Suprapubic skin (tissue), 4 donors: ENCODE data around the gene CFAP161. TPM values are rescaled to one million over a fixed set of nuclear protein-coding genes. Genes with fewer than 3 reads are reported as not detected.

Experiments
- DNase-seq, 2 donors: peaks; one replicate each; pipeline ENCODE4 v3.0.0-alpha.2; 2019; ENCODE audit warnings: low spot score in 2 of 2
- H3K27ac ChIP-seq: fragments of 200-600 bp; sonication (generic); one replicate; pipeline ENCODE4 v1.5.1; 2019
- H3K27me3 ChIP-seq: fragments of 200-600 bp; sonication (generic); one replicate; pipeline ENCODE4 v1.5.1; 2019
- H3K36me3 ChIP-seq: fragments of 200-600 bp; sonication (generic); one replicate; pipeline ENCODE4 v1.5.1; 2019
- H3K4me1 ChIP-seq: fragments of 200-600 bp; sonication (generic); one replicate; pipeline ENCODE4 v1.5.1; 2019
- H3K4me3 ChIP-seq: fragments of 200-600 bp; sonication (generic); one replicate; pipeline ENCODE4 v1.5.1; 2019; ENCODE audit warnings: mild to moderate bottlenecking
- H3K9me3 ChIP-seq: fragments of 200-600 bp; sonication (generic); one replicate; pipeline ENCODE4 v1.5.1; 2019
- CTCF ChIP-seq, 2 donors: fragments of 200-600 bp in 1 of 2; fragments of 450-650 bp in 1 of 2; sonication (generic) in 1 of 2; IDR thresholded peaks; one replicate each; pipeline ENCODE4 v1.5.1; 2016 to 2019; ENCODE audit warnings: antibody characterized with exemption in 2 of 2, mild to moderate bottlenecking in 1 of 2, moderate library complexity in 1 of 2
- EP300 ChIP-seq: sonication (generic); formaldehyde crosslinking; IDR thresholded peaks from one replicate; pipeline ENCODE4 v1.6.1; 2017; ENCODE audit warnings: antibody characterized with exemption
- POLR2A ChIP-seq, 2 donors: fragments of 450-650 bp; IDR thresholded peaks; one replicate each; pipeline ENCODE4 v1.6.1; 2017; ENCODE audit warnings: antibody characterized with exemption in 2 of 2, mild to moderate bottlenecking in 2 of 2, moderate library complexity in 2 of 2
- POLR2AphosphoS5 ChIP-seq, 3 donors: sonication (generic); formaldehyde crosslinking; IDR thresholded peaks; one replicate each; pipeline ENCODE4 v1.6.1; 2017; ENCODE audit warnings: antibody characterized with exemption in 3 of 3
- WGBS: methylation state at CpG from one replicate; pipeline ENCODE4 v1.1.5; 2018; 5-methylcytosine and 5-hydroxymethylcytosine counted together
- total RNA-seq, 4 donors: library from RNA; depleted of rRNA; stranded (reverse); fragments of >200 nt; gene quantifications; one replicate each; pipeline ENCODE4 v1.1.0, GENCODE V29; 2016

The CFAP161 gene
- total RNA-seq, 4 donors from 2014 or later, result 2.3 TPM; not detected in 3

GRCh38 chr15:81185631-81186295 lies 51.7 kb downstream of the CFAP161 start:
- Histone ChIP-seq H3K9me3 (no peaks in the 10 kb centered on the region), H3K4me1 (peaks cover 31% of the 10 kb centered on the region), H3K27me3 (peaks cover 7% of the 10 kb centered on the region), H3K36me3 (no peaks in the 10 kb centered on the region), H3K27ac (peak overlapping the region; percentile 75), H3K4me3 (no peak overlapping the region)
- TF ChIP-seq CTCF (IDR thresholded peaks at IDR 0.05) (no peak), EP300 (no peak)
- DNase-seq, result peak in 1 of 2 donors; percentile 57
- 76% methylated on average over 5 of the region's 5 CpGs for WGBS

- no peak for DNase-seq
- no peak for TF ChIP-seq POLR2AphosphoS5 (IDR thresholded peaks at IDR 0.05)
- no peak for TF ChIP-seq POLR2A (IDR thresholded peaks at IDR 0.05)
- no peak for TF ChIP-seq CTCF (IDR thresholded peaks at IDR 0.05)
- no peak for TF ChIP-seq EP300
- Histone ChIP-seq H3K4me1 (peaks cover 25% of the 10 kb centered on the region), H3K27ac (peak overlapping the region; percentile 68), H3K9me3 (no peaks in the 10 kb centered on the region), H3K4me3 (no peak overlapping the region), H3K27me3 (no peaks in the 10 kb centered on the region), H3K36me3 (no peaks in the 10 kb centered on the region)
- 83% methylated on average over 8 of the region's 8 CpGs for WGBS
Observed at GRCh38 chr15:81188354-81188753, 54.3 kb downstream of the CFAP161 start.

GRCh38 chr15:81189583-81190283 lies 55.7 kb downstream of the CFAP161 start:
- no peaks in the 10 kb centered on the region for H3K27me3 ChIP-seq
- WGBS, result 38% methylated on average over 11 of the region's 11 CpGs
- TF ChIP-seq POLR2A (IDR thresholded peaks at IDR 0.05), result no peak
- TF ChIP-seq POLR2AphosphoS5 (IDR thresholded peaks at IDR 0.05), result peak in 1 of 3 donors; percentile 11
- peaks cover 23% of the 10 kb centered on the region for H3K4me1 ChIP-seq
- H3K4me3 ChIP-seq, result no peak overlapping the region
- no peaks in the 10 kb centered on the region for H3K9me3 ChIP-seq
- H3K36me3 ChIP-seq, result no peaks in the 10 kb centered on the region
- peak overlapping the region; percentile 76 for H3K27ac ChIP-seq
- peak; percentile 80 to 92 for DNase-seq

GRCh38 chr15:81190922-81191507 lies 56.9 kb downstream of the CFAP161 start:
- Histone ChIP-seq H3K36me3 (no peaks in the 10 kb centered on the region), H3K4me3 (no peak overlapping the region), H3K4me1 (peaks cover 23% of the 10 kb centered on the region), H3K27ac (peak overlapping the region; percentile 76), H3K27me3 (no peaks in the 10 kb centered on the region), H3K9me3 (no peaks in the 10 kb centered on the region)
- WGBS, result 78% methylated on average over 3 of the region's 3 CpGs
- TF ChIP-seq POLR2AphosphoS5 (IDR thresholded peaks at IDR 0.05) (no peak), POLR2A (IDR thresholded peaks at IDR 0.05) (no peak), CTCF (IDR thresholded peaks at IDR 0.05) (no peak), EP300 (no peak)
- DNase-seq, result no peak

GRCh38 chr15:81191701-81192100 lies 57.6 kb downstream of the CFAP161 start:
- WGBS, result 76% methylated on average over 3 of the region's 3 CpGs
- Histone ChIP-seq H3K27me3 (no peaks in the 10 kb centered on the region), H3K4me1 (peaks cover 21% of the 10 kb centered on the region), H3K9me3 (no peaks in the 10 kb centered on the region), H3K36me3 (no peaks in the 10 kb centered on the region), H3K27ac (peak overlapping the region; percentile 64), H3K4me3 (no peak overlapping the region)
- DNase-seq, result no peak
- TF ChIP-seq POLR2AphosphoS5 (IDR thresholded peaks at IDR 0.05) (no peak), CTCF (IDR thresholded peaks at IDR 0.05) (no peak), EP300 (no peak), POLR2A (IDR thresholded peaks at IDR 0.05) (no peak)
